SK-N-MC (cell line): ENCODE data around the gene ACD.

ENCODE experiments used
- DNase-seq: peaks from one replicate; pipeline ENCODE4 v3.0.0-alpha.2; 2011; ENCODE audit warnings: low read depth, low spot score
- H3K27ac ChIP-seq: fragments of 200-600 bp; sonication (generic); 2 replicates; pipeline ENCODE4 v1.5.1; 2016; ENCODE audit warnings: mixed run types
- H3K36me3 ChIP-seq: fragments of 200-600 bp; sonication (generic); 2 replicates; pipeline ENCODE4 v1.6.1; 2017; ENCODE audit warnings: antibody characterized with exemption, low read length, mixed read lengths; ENCODE audit not compliant: insufficient read depth
- H3K4me3 ChIP-seq: fragments of 200-600 bp; sonication (generic); 2 replicates; pipeline ENCODE4 v1.5.1; 2016
- H3K9ac ChIP-seq: fragments of 200-600 bp; sonication (generic); 2 replicates; pipeline ENCODE4 v1.8.0; 2017; ENCODE audit warnings: mixed run types, mixed read lengths; ENCODE audit not compliant: insufficient read length
- H3K9me3 ChIP-seq: fragments of 200-600 bp; sonication (generic); 2 replicates; pipeline ENCODE4 v1.6.1; 2017; ENCODE audit warnings: low read depth, mild to moderate bottlenecking, antibody characterized with exemption, low read length, moderate library complexity, mixed read lengths
- EZH2 ChIP-seq: fragments of 200-600 bp; sonication (generic); IDR thresholded peaks from one replicate; pipeline ENCODE4 v1.6.1; 2017; ENCODE audit warnings: antibody characterized with exemption
- FOXP2 ChIP-seq: optimal IDR thresholded peaks from 2 replicates; pipeline ENCODE3; 2011; ENCODE audit warnings: mild to moderate bottlenecking, moderate library complexity; ENCODE audit not compliant: insufficient read depth; ENCODE audit errors: extremely low read length, control extremely low read depth
- POLR2AphosphoS5 ChIP-seq: IDR thresholded peaks from 2 replicates; pipeline ENCODE4 v1.6.1; 2012; ENCODE audit warnings: mild to moderate bottlenecking, low read depth, low read length, borderline replicate concordance

The ACD gene

GRCh38 chr16:67613808-67614207 lies 46.3 kb downstream of the ACD start:
- H3K27ac ChIP-seq: no peak overlapping the region
- no peaks in the 10 kb centered on the region for H3K9me3 ChIP-seq
- no peak overlapping the region for H3K4me3 ChIP-seq
- no peak for TF ChIP-seq POLR2AphosphoS5
- no peak for DNase-seq
- H3K36me3 ChIP-seq: peaks cover 33% of the 10 kb centered on the region
- H3K9ac ChIP-seq: no peak overlapping the region

GRCh38 chr16:67608364-67608763 lies 51.7 kb downstream of the ACD start:
- no peak overlapping the region for H3K27ac ChIP-seq
- peaks cover 16% of the 10 kb centered on the region for H3K36me3 ChIP-seq
- TF ChIP-seq POLR2AphosphoS5: no peak
- TF ChIP-seq FOXP2: no peak
- no peak for TF ChIP-seq EZH2
- H3K9me3 ChIP-seq: no peaks in the 10 kb centered on the region
- H3K9ac ChIP-seq: no peak overlapping the region
- no peak for DNase-seq
- H3K4me3 ChIP-seq: no peak overlapping the region
